Panc1 (cell line): Measurements from ENCODE around the gene POLR1H. TPM values are rescaled to one million over a fixed set of nuclear protein-coding genes. Genes with fewer than 3 reads are reported as not detected.

Experiments used
- ATAC-seq: fragments of 200-7000 bp; cut with Tn5 transposase; 2 replicates; pipeline ENCODE4 v1.9.1; 2020; ENCODE audit warnings: mild to moderate bottlenecking, moderate library complexity
- BruUV-seq: library from RNA; stranded (reverse); fragments of 400-500 nt; replicated peaks from 2 replicates; lab custom pipeline; 2021; lab: Mats Ljungman, UMichigan
- CTCF ChIA-PET: fragments of 300-600 bp; sonication (Branson Sonifier 250); formaldehyde crosslinking; loops from one replicate; lab custom pipeline; 2022; ENCODE audit warnings: antibody characterized with exemption; lab: Charles Lee
- POLR2A ChIA-PET: fragments of 300-600 bp; sonication (Branson Sonifier 250); formaldehyde crosslinking; loops from one replicate; lab custom pipeline; 2022; ENCODE audit warnings: antibody characterized with exemption; lab: Charles Lee
- DNase-seq: peaks from one replicate; pipeline ENCODE4 v3.0.0-alpha.2; 2010; ENCODE audit warnings: low read depth, low spot score
- H3K27ac ChIP-seq: 2 replicates; pipeline ENCODE4 v1.5.1; 2011; ENCODE audit warnings: mild to moderate bottlenecking, low read length, inconsistent platforms
- H3K27me3 ChIP-seq: fragments of 200-500 bp; sonication (Bioruptor generic); 2 replicates; pipeline ENCODE4 v1.6.0; 2014; ENCODE audit warnings: low read length, inconsistent platforms; ENCODE audit not compliant: control insufficient read depth, insufficient read depth
- H3K36me3 ChIP-seq: fragments of 200-500 bp; sonication (Bioruptor generic); 2 replicates; pipeline ENCODE4 v1.5.1; 2014; ENCODE audit warnings: inconsistent platforms, mild to moderate bottlenecking, low read length, moderate library complexity; ENCODE audit not compliant: control insufficient read depth, insufficient read depth
- H3K4me1 ChIP-seq: 2 replicates; pipeline ENCODE4 v1.5.1; 2011; ENCODE audit warnings: inconsistent platforms, mild to moderate bottlenecking, low read length, moderate library complexity; ENCODE audit not compliant: control insufficient read depth, insufficient read depth
- H3K4me3 ChIP-seq, 2 experiments: 2 replicates each; pipeline ENCODE4 v1.5.1; 2011 to 2012; ENCODE audit warnings: low read depth in 2 of 2, low read length in 2 of 2, mild to moderate bottlenecking in 2 of 2, inconsistent platforms in 1 of 2, moderate library complexity in 1 of 2
- H3K9me3 ChIP-seq: fragments of 200-500 bp; sonication (Bioruptor generic); 2 replicates; pipeline ENCODE4 v1.5.1; 2014; ENCODE audit warnings: low read depth, mild to moderate bottlenecking, inconsistent platforms, low read length, moderate library complexity; ENCODE audit not compliant: control insufficient read depth, insufficient read depth
- CTCF ChIP-seq: fragments of 450-650 bp; IDR thresholded peaks from 2 replicates; pipeline ENCODE4 v1.5.1; 2017; ENCODE audit warnings: mild to moderate bottlenecking
- POLR2AphosphoS5 ChIP-seq: IDR thresholded peaks from 2 replicates; pipeline ENCODE4 v1.6.1; 2012; ENCODE audit warnings: mild to moderate bottlenecking, low read depth, low read length, moderate library complexity
- REST ChIP-seq, 2 experiments: IDR thresholded peaks; 2 replicates each; pipeline ENCODE4 v1.6.1; 2011 to 2012; ENCODE audit warnings: low read depth in 2 of 2, control low read depth in 1 of 2, low read length in 1 of 2, mild to moderate bottlenecking in 1 of 2, moderate library complexity in 1 of 2; ENCODE audit not compliant: insufficient read depth in 1 of 2
- SIN3A ChIP-seq: IDR thresholded peaks from 2 replicates; pipeline ENCODE4 v1.6.1; 2012; ENCODE audit warnings: low read depth, mild to moderate bottlenecking, low read length, moderate library complexity, borderline replicate concordance; ENCODE audit not compliant: insufficient read depth
- TCF7L2 ChIP-seq: IDR thresholded peaks from 2 replicates; pipeline ENCODE4 v1.6.1; 2011; ENCODE audit warnings: mild to moderate bottlenecking, low read depth, low read length, inconsistent platforms
- in situ Hi-C: cut with HindIII; loops from 2 replicates; pipeline ENCODE4 v1.10.0; 2016; ENCODE audit warnings: low sequenced_read_pairs, low pct_unique_long_range_greater_than_20kb
- intact Hi-C: fragments of 100-400 bp; cut with micrococcal nuclease; formaldehyde crosslinking; loops from one replicate; pipeline ENCODE4 v1.10.0; 2022; ENCODE audit not compliant: unreplicated experiment
- total RNA-seq: library from RNA; stranded (reverse); gene quantifications from one replicate; pipeline ENCODE4 v1.2.1, GENCODE V29; 2021; ENCODE audit not compliant: unreplicated experiment

Gene POLR1H
- total RNA-seq, 1 experiment from 2014 or later = 24.9 TPM

- no peak for ATAC-seq
- in situ Hi-C loops (no loop called here), intact Hi-C loops (no loop called here)
- Histone ChIP-seq H3K9me3 (no peaks in the 10 kb centered on the region), H3K27me3 (0 out of 2 replicates have a peak, but pooled peaks cover 2% of the 10 kb centered on the region), H3K27ac (no peak overlapping the region), H3K36me3 (no peaks in the 10 kb centered on the region), H3K4me1 (no peaks in the 10 kb centered on the region), H3K4me3 (no peak overlapping the region)
- CTCF ChIA-PET = interaction anchor here (1.1 kb wide), 1 partner anchor 15 kb away, joined by 3 read pairs; no protein-coding TSS in a partner anchor
- POLR2A ChIA-PET = no interaction called here
- no peak for DNase-seq
- TF ChIP-seq CTCF (no peak), TCF7L2 (no peak), REST (IDR thresholded peaks at IDR 0.05; ENCODE audit: insufficient read depth in 1 of 2, low read depth in 2 of 2, low read length in 1 of 2) (no peak), POLR2AphosphoS5 (no peak), SIN3A (no peak)
- no TSS peak for BruUV-seq
Observed at GRCh38 chr6:30087876-30088275, 26.8 kb downstream of the POLR1H start.

- POLR2A ChIA-PET = no interaction called here
Observed at GRCh38 chr6:30091577-30092381, 30.7 kb downstream of the POLR1H start.

More at GRCh38 chr6:30091577-30092381, 30.7 kb downstream of the POLR1H start:
- Histone ChIP-seq H3K36me3 (no peaks in the 10 kb centered on the region), H3K27me3 (0 out of 2 replicates have a peak, but pooled peaks cover 2% of the 10 kb centered on the region), H3K9me3 (no peaks in the 10 kb centered on the region), H3K4me3 (no peak overlapping the region), H3K27ac (no peak overlapping the region), H3K4me1 (no peaks in the 10 kb centered on the region)
- ATAC-seq (peak; percentile 63), DNase-seq (no peak)
- TF ChIP-seq CTCF = no peak
- no peak for TF ChIP-seq POLR2AphosphoS5
- no peak for TF ChIP-seq TCF7L2
- no peak for TF ChIP-seq SIN3A
- no peak for TF ChIP-seq REST (IDR thresholded peaks at IDR 0.05; ENCODE audit: insufficient read depth in 1 of 2, low read depth in 2 of 2, low read length in 1 of 2)
- intact Hi-C loops (no loop called here), in situ Hi-C loops (no loop called here)
- BruUV-seq = no TSS peak
- CTCF ChIA-PET = no interaction called here
